NOMO-1 treated with dmso at 0.1 percent for 144 hours (cell line): Measurements from ENCODE around the gene PIK3CB.
"Not testable (repeated sequence)": the region's sequence is repeated elsewhere in the genome, so short reads cannot be mapped to it uniquely, and the experiment has no call there.

Experiments
- DNase-seq: peaks from one replicate; lab custom pipeline; 2025; ENCODE audit not compliant: unreplicated experiment; lab: John Stamatoyannopoulos, UW

PIK3CB gene

DNA sequence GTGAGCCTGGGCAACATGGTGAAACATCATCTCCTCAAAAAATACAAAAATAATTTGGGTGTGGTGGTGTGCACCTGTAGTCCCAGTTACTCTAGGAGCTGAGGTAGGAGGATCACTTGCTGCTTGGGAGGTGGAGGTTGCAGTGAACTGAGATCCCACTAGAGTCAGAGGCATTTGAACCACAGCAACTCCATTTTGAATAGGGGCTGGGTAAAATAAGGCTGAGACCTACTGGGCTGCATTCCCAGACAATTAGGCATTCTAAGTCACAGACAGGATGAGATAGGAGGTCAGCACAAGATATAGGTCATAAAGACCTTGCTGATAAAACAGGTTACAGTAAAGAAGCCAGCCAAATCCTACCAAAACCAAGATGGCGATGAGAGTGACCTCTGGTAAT lies 12.1 kb upstream of the PIK3CB start:
- DNase-seq = not testable (repeated sequence)

GRCh38 chr3:138846262-138846791 lies 11.6 kb upstream of the PIK3CB start:
- peak; percentile 94 for DNase-seq

DNA sequence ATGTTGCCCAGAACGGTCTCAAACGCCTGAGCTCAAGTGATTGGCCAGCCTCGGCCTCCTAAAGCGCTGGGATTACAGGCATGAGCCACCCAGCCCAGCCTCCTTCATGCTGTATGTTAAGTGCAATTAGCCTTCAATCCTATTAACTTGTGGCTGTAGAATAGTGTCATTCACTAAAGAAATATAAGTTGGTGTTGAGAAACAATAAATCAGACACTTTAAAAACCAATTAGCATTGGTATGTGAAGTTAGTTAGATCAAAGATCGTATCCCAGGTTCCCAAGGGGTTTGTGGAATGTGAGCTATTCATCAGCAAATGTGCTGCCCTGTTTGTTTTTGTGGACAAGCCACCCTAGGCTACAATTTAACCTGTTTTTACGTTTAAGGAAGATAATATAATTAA lies 11.0 kb upstream of the PIK3CB start:
- DNase-seq = no peak

DNA sequence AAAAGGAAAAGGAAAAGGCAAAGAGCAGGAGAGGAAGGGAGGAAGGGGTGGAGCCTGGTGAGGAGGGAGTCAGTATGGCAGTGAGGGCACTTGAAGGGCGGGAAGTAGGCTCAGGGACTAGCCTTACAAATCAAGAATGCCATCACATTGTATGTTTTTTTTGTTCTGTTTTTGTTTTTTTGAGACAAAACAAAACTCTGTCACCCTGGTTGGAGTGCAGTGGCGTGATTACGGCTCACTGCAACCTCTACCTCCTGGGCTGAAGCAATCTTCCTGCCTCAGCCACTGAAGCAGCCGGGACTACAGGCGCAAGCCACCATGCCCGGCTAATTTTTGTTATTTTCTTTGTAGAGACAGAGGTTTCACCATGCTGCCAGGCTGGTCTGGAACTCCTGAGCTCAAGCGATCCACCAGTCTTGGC lies 10.5 kb upstream of the PIK3CB start:
- no peak for DNase-seq

DNA sequence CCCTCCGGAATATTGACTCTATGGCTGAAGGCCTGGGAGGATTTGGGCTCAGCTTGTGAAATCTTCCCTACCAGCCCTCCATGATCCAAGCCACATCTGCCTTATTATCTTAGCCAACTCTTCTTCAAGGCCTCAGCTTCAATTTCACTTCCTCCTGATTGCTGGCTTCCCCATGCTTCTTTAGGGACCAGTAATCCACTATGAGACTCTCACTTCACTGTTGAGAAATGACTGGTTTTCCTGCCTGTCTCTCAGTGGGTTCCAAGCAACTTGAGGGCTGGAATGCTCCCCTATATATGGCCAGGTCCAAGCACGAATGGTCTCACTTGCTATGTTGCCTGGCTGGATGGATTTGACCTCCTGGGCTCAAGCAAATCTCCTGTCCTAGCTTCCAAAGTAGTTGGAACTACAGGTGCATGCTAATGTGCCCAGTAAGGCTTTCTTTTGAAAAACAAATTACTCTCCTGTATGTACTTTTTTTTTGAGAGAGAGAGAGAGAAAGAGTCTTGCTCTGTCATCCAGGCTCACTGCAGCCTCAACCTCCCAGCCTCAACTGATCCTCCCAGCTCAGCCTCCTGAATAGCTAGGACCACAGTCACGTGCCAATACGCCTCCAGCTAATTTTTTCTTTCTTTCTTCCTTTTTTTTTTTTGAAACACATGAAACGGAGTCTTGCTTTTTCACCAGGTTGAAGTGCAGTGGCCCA lies 7.9 kb upstream of the PIK3CB start:
- peak; percentile 89 for DNase-seq

- not testable (repeated sequence) for DNase-seq
Observed at GRCh38 chr3:138838385-138838784, 3.7 kb upstream of the PIK3CB start.

GRCh38 chr3:138835846-138836245 lies 1.1 kb upstream of the PIK3CB start:
- DNase-seq = not testable (repeated sequence)

DNA sequence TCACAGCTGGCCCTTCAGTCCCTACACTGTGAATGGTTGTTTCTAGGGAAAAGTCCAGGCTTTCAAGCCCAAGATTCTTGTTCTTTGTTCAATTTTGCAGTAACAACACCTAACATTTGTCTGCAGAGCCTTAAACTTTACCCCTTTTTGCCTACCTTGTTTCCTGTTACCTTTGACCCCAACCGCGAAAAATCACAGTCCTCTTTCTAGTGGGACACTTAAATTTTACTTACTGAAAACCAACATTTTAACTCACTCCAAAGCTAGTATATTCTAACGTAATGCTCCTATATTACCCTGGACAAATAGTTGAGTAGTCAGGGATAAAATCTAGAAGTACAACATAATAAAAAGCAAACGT lies 649 bp upstream of the PIK3CB start:
- no peak for DNase-seq

GRCh38 chr3:138833899-138834595 lies 681 bp downstream of the PIK3CB start:
- peak; percentile 53 for DNase-seq

GRCh38 chr3:138832473-138833057 lies 2.2 kb downstream of the PIK3CB start:
- DNase-seq = not testable (repeated sequence)

- DNase-seq = no peak
Observed at GRCh38 chr3:138829886-138830510, 4.7 kb downstream of the PIK3CB start.

- no peak for DNase-seq
Observed at GRCh38 chr3:138829097-138829496, 5.6 kb downstream of the PIK3CB start.

DNA sequence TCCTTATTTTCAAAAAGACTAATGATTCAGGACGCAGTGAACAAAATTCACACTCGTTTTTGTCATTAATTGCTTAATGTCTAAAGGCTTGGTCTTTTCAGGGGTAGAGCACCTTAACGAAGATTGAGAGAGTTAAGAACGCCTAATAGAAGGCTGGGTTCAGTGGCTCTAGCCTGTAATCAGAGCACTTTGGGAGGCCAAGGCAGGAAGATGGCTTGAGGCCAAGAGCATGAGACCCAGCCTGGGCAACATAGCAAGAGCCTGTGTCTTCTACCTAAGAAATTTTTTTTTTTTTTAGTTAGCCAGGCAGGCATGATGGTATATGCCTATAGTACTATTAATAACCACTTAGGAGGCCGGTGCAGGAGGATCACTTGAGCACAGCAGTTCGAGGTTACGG lies 7.5 kb downstream of the PIK3CB start:
- DNase-seq = no peak

GRCh38 chr3:138825336-138825735 lies 9.4 kb downstream of the PIK3CB start:
- DNase-seq = no peak

DNA sequence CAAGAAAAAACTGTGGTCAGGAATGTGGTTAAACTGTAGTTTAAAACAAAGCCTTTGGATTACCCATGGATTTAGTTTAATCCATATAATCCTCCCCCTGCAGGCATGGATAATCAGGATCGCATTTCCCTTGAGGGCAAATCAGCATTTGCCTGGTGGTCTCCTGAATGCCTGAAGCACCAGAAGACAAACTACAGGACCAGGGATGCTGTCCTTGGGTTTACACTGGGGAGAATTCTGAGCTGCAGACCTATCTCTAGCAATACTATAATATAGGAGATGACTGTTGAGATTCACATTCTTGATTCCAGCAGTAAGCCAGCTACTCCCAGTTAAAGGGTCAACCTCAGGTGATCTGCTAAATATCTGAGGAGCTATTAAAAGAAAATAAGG lies 10.6 kb downstream of the PIK3CB start:
- no peak for DNase-seq

DNA sequence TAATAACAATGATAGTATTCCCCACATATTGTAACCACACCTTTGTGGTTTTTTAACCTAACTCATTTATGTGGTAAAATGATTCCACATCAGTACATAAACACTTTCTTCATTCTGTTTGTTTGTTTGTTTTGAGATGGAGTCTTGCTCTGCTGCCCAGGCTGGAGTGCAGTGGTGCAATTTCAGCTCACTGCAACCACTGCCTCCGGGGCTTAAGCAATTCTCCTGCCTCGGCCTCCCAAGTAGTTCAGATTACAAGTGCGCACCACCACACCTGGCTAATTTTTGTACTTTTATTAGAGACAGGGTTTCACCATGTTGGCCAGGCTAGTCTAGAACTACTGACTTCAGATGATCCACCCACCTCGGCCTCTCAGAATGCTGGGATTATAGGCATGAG lies 14.3 kb downstream of the PIK3CB start:
- DNase-seq = not testable (repeated sequence)

DNA sequence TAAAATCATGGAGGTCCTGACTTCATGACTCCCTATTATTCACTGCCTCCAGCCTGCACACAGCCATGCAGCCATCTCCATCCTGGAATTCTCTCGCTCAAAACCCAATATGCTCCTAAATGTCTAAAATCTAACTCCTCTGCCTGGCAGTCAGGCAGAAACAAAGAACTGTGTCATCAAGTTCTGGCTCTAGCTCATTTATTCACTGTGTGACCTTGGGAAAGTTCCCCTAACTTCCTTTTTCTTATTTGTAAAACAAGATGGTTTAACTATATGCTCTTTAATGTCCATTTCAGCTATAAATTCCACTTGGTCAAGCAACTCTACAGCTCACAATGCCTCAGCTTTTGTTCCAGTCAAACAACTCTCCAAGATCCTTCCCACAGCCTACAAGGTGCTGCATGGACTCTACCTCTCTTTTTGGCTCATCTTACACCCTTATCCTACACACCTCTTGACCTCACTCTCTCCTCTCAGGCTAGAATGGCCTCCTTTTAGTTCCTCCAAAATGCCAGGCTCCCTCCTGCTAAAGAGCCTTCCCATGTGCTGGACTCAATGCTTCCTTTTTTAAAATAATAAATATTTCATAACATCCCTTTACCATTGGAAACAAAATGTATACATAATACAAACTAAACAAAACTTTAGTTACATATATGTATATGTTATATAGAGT lies 16.4 kb downstream of the PIK3CB start:
- DNase-seq = no peak

DNA sequence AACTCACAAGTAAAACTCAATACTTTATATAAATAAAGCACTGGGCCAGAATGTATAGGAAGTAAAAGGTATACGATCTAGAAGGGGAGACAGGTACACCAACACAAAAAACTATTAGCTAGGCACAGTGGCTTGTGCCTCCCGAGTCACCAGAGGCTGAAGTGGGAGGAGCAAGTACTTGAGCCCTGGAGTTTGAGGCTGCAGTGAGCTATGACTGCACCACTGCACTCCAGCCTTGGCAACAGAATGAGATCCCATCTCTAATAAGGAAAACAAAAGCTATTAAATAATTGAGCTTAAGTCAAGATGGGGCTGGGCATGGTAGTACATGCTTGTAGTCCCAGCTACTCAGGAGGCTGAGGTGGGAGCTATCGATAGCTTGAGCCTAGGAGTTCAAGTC lies 17.0 kb downstream of the PIK3CB start:
- no peak for DNase-seq

- no peak for DNase-seq
Observed at GRCh38 chr3:138812806-138813205, 21.9 kb downstream of the PIK3CB start.

DNA sequence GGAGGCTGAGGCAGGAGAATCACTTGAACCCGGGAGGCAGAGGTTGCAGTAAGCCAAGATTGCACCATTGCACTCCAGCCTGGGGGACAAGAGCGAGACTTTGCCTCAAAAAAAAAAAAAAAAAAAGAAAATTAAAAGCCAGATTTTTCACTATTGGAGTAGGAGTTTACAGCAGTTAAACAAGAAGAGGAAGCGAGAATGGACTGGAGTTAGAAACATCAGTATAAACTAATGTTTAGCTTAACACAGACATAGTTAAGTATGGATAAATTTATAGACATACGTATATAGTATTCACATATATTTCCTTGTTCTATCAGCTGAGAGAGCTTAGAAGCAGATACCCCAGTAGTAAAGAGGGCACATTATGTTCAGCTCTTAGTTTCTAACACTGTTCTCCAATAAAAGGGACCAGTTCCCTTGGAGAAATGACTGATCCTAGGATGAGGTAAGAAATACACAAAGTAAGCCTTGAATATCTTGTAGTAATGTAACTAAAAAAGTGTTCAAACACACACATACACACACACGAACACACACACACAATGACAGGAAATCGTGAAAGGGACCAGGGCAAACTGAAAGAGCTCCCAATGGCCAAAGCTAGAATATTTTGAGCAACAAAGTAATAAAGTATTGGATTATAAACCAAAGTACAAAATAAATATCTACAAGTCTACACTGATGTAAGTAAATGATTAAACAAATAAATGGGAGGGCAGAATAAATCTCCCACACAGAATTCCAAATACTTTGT lies 25.1 kb downstream of the PIK3CB start:
- DNase-seq = peak; percentile 25
